ENCODE measurements around the gene CAMKK2.

CAMKK2 gene

DNA sequence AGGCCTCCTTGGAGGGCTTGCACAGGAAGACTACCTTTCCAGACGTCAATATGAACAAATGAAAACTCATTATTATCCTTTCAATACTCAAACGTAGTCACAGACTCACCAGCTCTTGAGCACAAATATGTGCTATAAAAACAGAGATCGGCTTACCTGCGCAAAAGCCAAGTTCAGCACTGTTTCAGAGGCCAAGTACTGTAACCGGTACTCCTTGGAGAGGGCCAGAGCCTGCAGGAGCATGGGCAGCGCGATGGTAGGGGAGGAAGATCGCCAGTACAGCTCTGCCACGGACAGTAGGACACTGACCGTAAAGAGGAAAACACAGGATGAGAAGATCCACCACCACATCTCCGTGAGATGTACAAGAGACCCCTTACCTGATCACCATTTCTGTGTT, 21.6 kb upstream of the CAMKK2 start:
- TF ChIP-seq RAD21 (IDR thresholded peaks at IDR 0.05; ENCODE audit: low read depth), result no peak

- TF ChIP-seq EGR1 (IDR thresholded peaks at IDR 0.05), result no peak
- no peak for TF ChIP-seq EP300 (IDR thresholded peaks at IDR 0.05; ENCODE audit: borderline replicate concordance)
- TF ChIP-seq, protein P1, sequence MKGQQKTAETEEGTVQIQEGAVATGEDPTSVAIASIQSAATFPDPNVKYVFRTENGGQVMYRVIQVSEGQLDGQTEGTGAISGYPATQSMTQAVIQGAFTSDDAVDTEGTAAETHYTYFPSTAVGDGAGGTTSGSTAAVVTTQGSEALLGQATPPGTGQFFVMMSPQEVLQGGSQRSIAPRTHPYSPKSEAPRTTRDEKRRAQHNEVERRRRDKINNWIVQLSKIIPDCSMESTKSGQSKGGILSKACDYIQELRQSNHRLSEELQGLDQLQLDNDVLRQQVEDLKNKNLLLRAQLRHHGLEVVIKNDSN (IDR thresholded peaks at IDR 0.05), result no peak
- TF ChIP-seq YY1 (IDR thresholded peaks at IDR 0.05; ENCODE audit: low read depth), result no peak
- no peak for TF ChIP-seq TCF12 (IDR thresholded peaks at IDR 0.05; ENCODE audit: low read depth)
- TF ChIP-seq ZBTB7A (IDR thresholded peaks at IDR 0.05; ENCODE audit: low read depth), result no peak
- no peak for TF ChIP-seq CREB1 (IDR thresholded peaks at IDR 0.05; ENCODE audit: low read depth)
- TF ChIP-seq TEAD4 (IDR thresholded peaks at IDR 0.05), result no peak
- TF ChIP-seq TAF1 (IDR thresholded peaks at IDR 0.05; ENCODE audit: low read depth), result no peak
- TF ChIP-seq, protein P2, sequence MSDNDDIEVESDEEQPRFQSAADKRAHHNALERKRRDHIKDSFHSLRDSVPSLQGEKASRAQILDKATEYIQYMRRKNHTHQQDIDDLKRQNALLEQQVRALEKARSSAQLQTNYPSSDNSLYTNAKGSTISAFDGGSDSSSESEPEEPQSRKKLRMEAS (IDR thresholded peaks at IDR 0.05), result no peak
- no peak for TF ChIP-seq RAD21 (IDR thresholded peaks at IDR 0.05; ENCODE audit: low read depth)
- no peak for TF ChIP-seq FOXM1 (IDR thresholded peaks at IDR 0.05; ENCODE audit: borderline replicate concordance, low read depth)
Measured at GRCh38 chr12:121314431-121314830, 17.9 kb upstream of the CAMKK2 start.

DNA sequence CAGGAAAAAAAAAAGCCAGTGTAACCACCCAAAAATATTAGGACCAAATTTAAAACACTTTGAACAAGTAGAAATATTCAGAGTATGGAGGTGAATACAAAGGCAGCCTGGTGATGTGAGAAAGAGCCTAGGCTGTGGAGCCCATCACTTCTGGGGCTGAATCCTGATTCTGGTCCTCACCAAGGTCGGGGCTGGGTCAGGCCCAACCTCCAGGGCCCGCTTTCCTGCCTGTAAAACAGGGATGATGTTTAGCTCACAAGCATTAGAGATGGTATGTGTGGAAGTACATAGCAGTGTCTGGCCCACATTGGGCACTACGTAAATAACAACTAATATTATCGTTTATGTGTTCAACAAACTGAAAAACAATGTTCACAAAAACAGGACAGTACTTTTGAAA, 7.8 kb upstream of the CAMKK2 start:
- TF ChIP-seq, protein P1 (IDR thresholded peaks at IDR 0.05), result no peak
- no peak for TF ChIP-seq NFIC (IDR thresholded peaks at IDR 0.05)
- no peak for TF ChIP-seq FOXM1 (IDR thresholded peaks at IDR 0.05; ENCODE audit: borderline replicate concordance, low read depth)
- TF ChIP-seq RAD21 (IDR thresholded peaks at IDR 0.05; ENCODE audit: low read depth), result no peak
- TF ChIP-seq CREB1 (IDR thresholded peaks at IDR 0.05; ENCODE audit: low read depth), result no peak
- no peak for TF ChIP-seq TCF12 (IDR thresholded peaks at IDR 0.05; ENCODE audit: low read depth)
- TF ChIP-seq, protein P2 (IDR thresholded peaks at IDR 0.05), result no peak
- TF ChIP-seq CEBPB (IDR thresholded peaks at IDR 0.05), result no peak
- no peak for TF ChIP-seq TAF1 (IDR thresholded peaks at IDR 0.05; ENCODE audit: low read depth)
- no peak for TF ChIP-seq ZBTB7A (IDR thresholded peaks at IDR 0.05; ENCODE audit: low read depth)

DNA sequence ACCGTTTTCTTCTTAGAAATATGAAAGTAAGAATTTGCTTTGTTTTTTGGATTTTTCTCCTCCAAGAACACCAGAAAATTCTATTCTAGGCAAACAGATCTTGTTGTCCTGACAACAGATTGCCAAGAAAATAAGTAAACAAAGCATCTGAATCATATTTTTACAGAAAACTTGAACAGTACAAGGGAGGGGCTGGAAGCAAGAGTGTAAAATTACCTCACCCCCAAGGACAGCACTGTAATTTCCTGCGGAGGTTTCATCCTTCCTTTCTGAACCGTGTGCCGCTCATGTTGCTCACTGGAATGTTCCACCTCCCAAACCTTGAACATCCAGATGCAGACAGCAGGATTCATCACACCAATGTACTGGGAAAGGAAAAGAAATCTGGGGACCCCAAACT, 5.4 kb upstream of the CAMKK2 start:
- TF ChIP-seq TCF12 (IDR thresholded peaks at IDR 0.05; ENCODE audit: low read depth), result no peak

DNA sequence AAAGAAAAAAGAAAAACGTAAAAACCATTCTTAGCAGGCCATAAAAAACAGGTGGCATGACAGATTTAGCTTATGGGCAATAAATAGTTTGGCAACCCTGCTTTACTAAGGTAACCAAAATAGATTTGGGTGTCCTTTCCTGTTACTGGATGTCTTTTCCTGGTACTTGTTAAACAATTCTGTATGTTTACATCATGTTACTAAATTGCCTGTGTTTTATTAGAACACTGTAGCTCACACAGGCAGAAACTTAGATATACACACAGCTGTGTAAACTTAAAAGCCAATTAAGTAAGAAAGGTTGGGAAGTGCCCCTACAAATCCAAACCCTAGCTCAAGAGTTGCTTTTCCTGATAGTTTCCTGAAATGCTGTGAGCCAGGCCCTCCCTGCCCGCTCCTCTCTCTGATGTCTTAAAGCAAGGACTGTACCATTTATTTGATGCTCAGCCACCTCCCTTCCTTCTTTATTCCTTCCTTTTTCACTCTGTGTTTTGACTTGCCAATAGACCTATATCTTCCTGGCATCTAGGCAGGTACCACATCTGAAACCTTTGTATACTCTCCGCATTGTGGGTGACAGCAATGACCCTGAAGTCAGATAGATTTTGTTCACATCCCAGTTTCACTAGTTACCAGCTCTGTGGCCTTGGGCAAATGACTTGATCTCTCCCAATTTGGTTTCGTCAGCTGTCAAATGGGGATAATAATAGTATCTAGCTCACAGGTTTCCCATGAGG, 3.7 kb upstream of the CAMKK2 start:
- TF ChIP-seq, protein P1 (IDR thresholded peaks at IDR 0.05), result no peak
- TF ChIP-seq RAD21 (IDR thresholded peaks at IDR 0.05; ENCODE audit: low read depth) (no peak), CREB1 (IDR thresholded peaks at IDR 0.05; ENCODE audit: low read depth) (no peak)

DNA sequence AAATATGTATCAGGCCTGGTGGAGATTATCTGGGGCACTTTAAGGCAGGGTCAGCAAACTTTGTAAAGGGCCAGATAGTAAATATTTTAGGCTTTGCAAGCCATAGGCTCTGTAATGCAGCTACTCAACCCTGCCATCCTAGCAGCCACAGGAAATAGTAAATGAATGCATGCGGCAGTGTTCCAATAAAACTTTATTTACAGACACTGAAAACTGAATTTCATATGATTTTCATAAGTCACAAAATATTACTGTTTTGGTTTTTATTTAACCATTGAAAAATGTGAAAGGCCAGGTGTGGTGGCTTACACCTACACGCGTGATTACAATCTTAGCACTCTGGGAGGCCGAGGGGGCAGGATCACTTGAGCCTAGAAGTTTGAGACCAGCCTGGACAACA, 3.2 kb upstream of the CAMKK2 start:
- TF ChIP-seq TCF12 (IDR thresholded peaks at IDR 0.05; ENCODE audit: low read depth) (no peak), TEAD4 (IDR thresholded peaks at IDR 0.05) (no peak)

DNA sequence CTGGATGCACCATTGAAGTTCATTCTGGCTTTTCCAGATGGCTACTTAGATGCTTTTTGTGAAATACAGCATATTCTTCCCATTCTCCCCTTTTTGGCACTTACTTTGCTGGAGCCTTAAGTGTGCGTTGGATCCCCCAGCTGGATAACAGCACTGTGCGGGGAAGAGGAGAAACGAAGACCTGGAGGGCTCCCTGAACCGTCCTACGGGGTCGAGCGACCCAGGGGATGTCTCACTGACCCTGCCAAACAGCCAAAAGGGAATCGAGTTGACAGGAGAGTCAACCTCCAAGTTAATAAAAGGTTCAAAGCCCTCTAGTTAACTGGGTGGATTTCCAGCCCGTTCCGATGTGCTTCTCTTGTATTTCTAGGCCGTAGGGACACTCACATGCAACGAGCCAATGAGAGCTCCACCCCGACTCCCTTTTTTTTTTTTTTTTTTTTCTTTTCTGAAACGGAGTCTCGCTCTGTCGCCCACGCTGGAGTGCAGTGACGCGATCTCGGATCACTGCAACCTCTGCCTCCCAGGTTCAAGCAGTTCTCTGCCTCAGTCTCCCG, 1.0 kb upstream of the CAMKK2 start:
- TF ChIP-seq ZBTB7A (IDR thresholded peaks at IDR 0.05; ENCODE audit: low read depth) (no peak), TAF1 (IDR thresholded peaks at IDR 0.05; ENCODE audit: low read depth) (no peak), EP300 (IDR thresholded peaks at IDR 0.05; ENCODE audit: borderline replicate concordance) (no peak), EGR1 (IDR thresholded peaks at IDR 0.05) (peak; percentile 63), CREB1 (IDR thresholded peaks at IDR 0.05; ENCODE audit: low read depth) (no peak), RAD21 (IDR thresholded peaks at IDR 0.05; ENCODE audit: low read depth) (no peak)
- TF ChIP-seq, protein P3, sequence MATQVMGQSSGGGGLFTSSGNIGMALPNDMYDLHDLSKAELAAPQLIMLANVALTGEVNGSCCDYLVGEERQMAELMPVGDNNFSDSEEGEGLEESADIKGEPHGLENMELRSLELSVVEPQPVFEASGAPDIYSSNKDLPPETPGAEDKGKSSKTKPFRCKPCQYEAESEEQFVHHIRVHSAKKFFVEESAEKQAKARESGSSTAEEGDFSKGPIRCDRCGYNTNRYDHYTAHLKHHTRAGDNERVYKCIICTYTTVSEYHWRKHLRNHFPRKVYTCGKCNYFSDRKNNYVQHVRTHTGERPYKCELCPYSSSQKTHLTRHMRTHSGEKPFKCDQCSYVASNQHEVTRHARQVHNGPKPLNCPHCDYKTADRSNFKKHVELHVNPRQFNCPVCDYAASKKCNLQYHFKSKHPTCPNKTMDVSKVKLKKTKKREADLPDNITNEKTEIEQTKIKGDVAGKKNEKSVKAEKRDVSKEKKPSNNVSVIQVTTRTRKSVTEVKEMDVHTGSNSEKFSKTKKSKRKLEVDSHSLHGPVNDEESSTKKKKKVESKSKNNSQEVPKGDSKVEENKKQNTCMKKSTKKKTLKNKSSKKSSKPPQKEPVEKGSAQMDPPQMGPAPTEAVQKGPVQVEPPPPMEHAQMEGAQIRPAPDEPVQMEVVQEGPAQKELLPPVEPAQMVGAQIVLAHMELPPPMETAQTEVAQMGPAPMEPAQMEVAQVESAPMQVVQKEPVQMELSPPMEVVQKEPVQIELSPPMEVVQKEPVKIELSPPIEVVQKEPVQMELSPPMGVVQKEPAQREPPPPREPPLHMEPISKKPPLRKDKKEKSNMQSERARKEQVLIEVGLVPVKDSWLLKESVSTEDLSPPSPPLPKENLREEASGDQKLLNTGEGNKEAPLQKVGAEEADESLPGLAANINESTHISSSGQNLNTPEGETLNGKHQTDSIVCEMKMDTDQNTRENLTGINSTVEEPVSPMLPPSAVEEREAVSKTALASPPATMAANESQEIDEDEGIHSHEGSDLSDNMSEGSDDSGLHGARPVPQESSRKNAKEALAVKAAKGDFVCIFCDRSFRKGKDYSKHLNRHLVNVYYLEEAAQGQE (IDR thresholded peaks at IDR 0.05; ENCODE audit: low read depth), result no peak
- TF ChIP-seq, protein P1 (IDR thresholded peaks at IDR 0.05), result no peak
